CD4-positive, CD25-positive, alpha-beta regulatory T cell (primary cell): Measurements from ENCODE around the gene TREH. TPM values are rescaled to one million over a fixed set of nuclear protein-coding genes. Genes with fewer than 3 reads are reported as not detected.
A peak's percentile ranks its signal among the peaks of the same experiment; 100 is the strongest.
"Not testable (repeated sequence)": the region's sequence is repeated elsewhere in the genome, so short reads cannot be mapped to it uniquely, and the experiment has no call there.

Experiments
- ATAC-seq, 2 donors: fragments of 150-1000 bp; cut with Tn5 transposase; one replicate each; pipeline ENCODE4 v1.10.0; 2021; ENCODE audit warnings: low read depth in 2 of 2, moderate number of reproducible peaks in 2 of 2, moderate library complexity in 1 of 2
- DNase-seq, 3 donors: peaks; one replicate each; pipeline versions ENCODE4 v3.0.0 to v3.0.0-alpha.2; 2012 to 2022; ENCODE audit warnings: mixed read lengths in 1 of 3
- H3K27ac ChIP-seq: one replicate; pipeline ENCODE4 v1.7.0; 2013; ENCODE audit warnings: mild to moderate bottlenecking, low read length; ENCODE audit not compliant: insufficient read depth, poor library complexity, severe bottlenecking
- H3K27me3 ChIP-seq: one replicate; pipeline ENCODE4 v1.7.0; 2013; ENCODE audit warnings: low read length; ENCODE audit not compliant: control insufficient read depth, insufficient read depth
- H3K36me3 ChIP-seq: one replicate; pipeline ENCODE4 v1.7.0; 2013; ENCODE audit warnings: mild to moderate bottlenecking, low read length, moderate library complexity; ENCODE audit not compliant: control insufficient read depth, insufficient read depth
- H3K4me1 ChIP-seq: 2 replicates; pipeline ENCODE4 v1.7.0; 2013; ENCODE audit warnings: mild to moderate bottlenecking, low read length; ENCODE audit not compliant: insufficient read depth, control insufficient read depth, poor library complexity, severe bottlenecking
- H3K4me3 ChIP-seq: one replicate; pipeline ENCODE4 v1.7.0; 2013; ENCODE audit warnings: low read depth, mild to moderate bottlenecking, low read length, moderate library complexity
- H3K9me3 ChIP-seq, 2 experiments: 1 replicate in 1 of 2; 2 replicates in 1 of 2; pipeline ENCODE4 v1.7.0; 2013; ENCODE audit warnings: low read length in 2 of 2, mild to moderate bottlenecking in 1 of 2, moderate library complexity in 1 of 2; ENCODE audit not compliant: control insufficient read depth in 2 of 2
- H3K27ac Mint-ChIP-seq, 3 donors: one replicate each; pipeline ENCODE4 v1.8.0; 2020 to 2022; ENCODE audit warnings: mild to moderate bottlenecking in 3 of 3, mixed read lengths in 3 of 3, moderate library complexity in 2 of 3
- H3K27me3 Mint-ChIP-seq: one replicate; pipeline ENCODE4 v1.8.0; 2022; ENCODE audit warnings: mild to moderate bottlenecking, mixed read lengths
- H3K36me3 Mint-ChIP-seq: one replicate; pipeline ENCODE4 v1.8.0; 2020; ENCODE audit warnings: mixed read lengths
- H3K4me1 Mint-ChIP-seq, 4 donors: one replicate each; pipeline ENCODE4 v1.8.0; 2020 to 2022; ENCODE audit warnings: mixed read lengths in 4 of 4, mild to moderate bottlenecking in 1 of 4
- H3K4me3 Mint-ChIP-seq, 4 donors: one replicate each; pipeline ENCODE4 v1.8.0; 2020 to 2022; ENCODE audit warnings: mild to moderate bottlenecking in 4 of 4, mixed read lengths in 4 of 4, moderate library complexity in 3 of 4
- H3K9me3 Mint-ChIP-seq, 7 donors: one replicate each; pipeline ENCODE4 v1.8.0; 2020 to 2022; ENCODE audit warnings: mixed read lengths in 7 of 7, mild to moderate bottlenecking in 3 of 7, moderate library complexity in 2 of 7
- polyA plus RNA-seq, 4 donors: library from polyadenylated mRNA; unstranded; fragments of 300-500 nt; fragmentation: Illumina TruSeq; gene quantifications; one replicate each; pipeline ENCODE4 v1.2.3, GENCODE V29; 2021
- total RNA-seq: library from RNA; stranded (reverse); gene quantifications from one replicate; pipeline ENCODE4 v1.2.3, GENCODE V29; 2022

Gene TREH
- total and polyA plus RNA-seq, 5 donors from 2014 or later = not detected

- H3K9me3 Mint-ChIP-seq = no peaks in the 10 kb centered on the region
- no peaks in the 10 kb centered on the region for H3K9me3 ChIP-seq
- H3K4me1 ChIP-seq = peaks cover 10% of the 10 kb centered on the region
- ATAC-seq (no peak), DNase-seq (no peak)
- H3K4me1 Mint-ChIP-seq = peaks cover 0 to 15% (median 3%) of the 10 kb centered on the region in 4 donors
- H3K27me3 Mint-ChIP-seq = peaks cover 28% of the 10 kb centered on the region
- H3K27ac Mint-ChIP-seq = peak overlapping the region in 1 of 3 donors; percentile 41
- no peak overlapping the region for H3K27ac ChIP-seq
- peaks cover 8% of the 10 kb centered on the region for H3K36me3 Mint-ChIP-seq
- peaks cover 10% of the 10 kb centered on the region for H3K27me3 ChIP-seq
- H3K4me3 Mint-ChIP-seq = no peak overlapping the region
- H3K36me3 ChIP-seq = no peaks in the 10 kb centered on the region
- no peak overlapping the region for H3K4me3 ChIP-seq
Measured at GRCh38 chr11:118618115-118618990, 61.1 kb downstream of the TREH start.

DNA sequence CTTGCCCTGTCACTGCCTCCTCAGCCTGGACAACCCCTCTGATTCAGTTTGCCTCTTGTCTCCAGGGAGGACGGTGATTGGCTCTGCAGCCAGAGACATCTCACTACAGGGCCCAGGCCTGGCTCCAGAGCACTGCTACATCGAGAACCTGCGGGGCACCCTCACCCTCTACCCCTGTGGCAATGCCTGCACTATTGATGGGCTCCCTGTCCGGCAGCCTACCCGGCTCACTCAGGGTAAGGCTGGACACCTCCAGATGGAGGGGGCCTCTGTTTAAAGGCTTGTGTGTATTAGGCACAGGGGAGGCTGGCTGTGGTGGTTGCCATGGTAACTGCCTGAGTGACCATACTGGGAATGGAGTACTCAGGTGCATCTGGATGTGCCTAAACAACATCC is 63.5 kb downstream of the TREH start:
- no peaks in the 10 kb centered on the region for H3K9me3 Mint-ChIP-seq
- peaks cover 10% of the 10 kb centered on the region for H3K4me1 ChIP-seq
- H3K27me3 ChIP-seq = peaks cover 5% of the 10 kb centered on the region
- no peak for ATAC-seq
- H3K4me1 Mint-ChIP-seq = peaks cover 0 to 11% (median 3%) of the 10 kb centered on the region in 4 donors
- no peak overlapping the region for H3K27ac Mint-ChIP-seq
- DNase-seq = no peak
- no peak overlapping the region for H3K27ac ChIP-seq
- no peaks in the 10 kb centered on the region for H3K36me3 ChIP-seq
- peaks cover 8% of the 10 kb centered on the region for H3K36me3 Mint-ChIP-seq
- H3K4me3 ChIP-seq = no peak overlapping the region
- peaks cover 26% of the 10 kb centered on the region for H3K27me3 Mint-ChIP-seq
- H3K4me3 Mint-ChIP-seq = no peak overlapping the region
- H3K9me3 ChIP-seq = no peaks in the 10 kb centered on the region

GRCh38 chr11:118615282-118615975 is 64.0 kb downstream of the TREH start:
- DNase-seq = no peak
- H3K9me3 Mint-ChIP-seq = no peaks in the 10 kb centered on the region
- H3K27me3 Mint-ChIP-seq = peaks cover 24% of the 10 kb centered on the region
- H3K4me1 ChIP-seq = peaks cover 10% of the 10 kb centered on the region
- no peak overlapping the region for H3K27ac ChIP-seq
- H3K27me3 ChIP-seq = peaks cover 2% of the 10 kb centered on the region
- no peak overlapping the region for H3K27ac Mint-ChIP-seq
- no peaks in the 10 kb centered on the region for H3K9me3 ChIP-seq
- no peak overlapping the region for H3K4me3 Mint-ChIP-seq
- no peak overlapping the region for H3K4me3 ChIP-seq
- no peaks in the 10 kb centered on the region for H3K36me3 ChIP-seq
- peaks cover 8% of the 10 kb centered on the region for H3K36me3 Mint-ChIP-seq
- peaks cover 0 to 6% (median 2%) of the 10 kb centered on the region in 4 donors for H3K4me1 Mint-ChIP-seq
- ATAC-seq = no peak

- Mint-ChIP-seq H3K36me3 (peaks cover 3% of the 10 kb centered on the region), H3K4me3 (no peak overlapping the region), H3K9me3 (no peaks in the 10 kb centered on the region), H3K27me3 (peaks cover 25% of the 10 kb centered on the region), H3K27ac (no peak overlapping the region), H3K4me1 (peaks cover 0 to 10% (median 2%) of the 10 kb centered on the region in 4 donors)
- Histone ChIP-seq H3K27me3 (peaks cover 2% of the 10 kb centered on the region), H3K9me3 (no peaks in the 10 kb centered on the region), H3K36me3 (no peaks in the 10 kb centered on the region), H3K4me3 (no peak overlapping the region), H3K4me1 (peaks cover 19% of the 10 kb centered on the region), H3K27ac (no peak overlapping the region)
- ATAC-seq (no peak), DNase-seq (no peak)
Measured at GRCh38 chr11:118614511-118614910, 64.9 kb downstream of the TREH start.

- Mint-ChIP-seq H3K9me3 (peaks cover 0 to 1% (median 0%) of the 10 kb centered on the region in 7 donors), H3K4me1 (peaks cover 0 to 24% (median 12%) of the 10 kb centered on the region in 4 donors), H3K4me3 (peak overlapping the region in 1 of 4 donors; percentile 32), H3K27me3 (peaks cover 32% of the 10 kb centered on the region), H3K27ac (no peak overlapping the region), H3K36me3 (peaks cover 3% of the 10 kb centered on the region)
- no peaks in the 10 kb centered on the region for H3K9me3 ChIP-seq
- ATAC-seq = no peak
- no peak overlapping the region for H3K27ac ChIP-seq
- no peaks in the 10 kb centered on the region for H3K36me3 ChIP-seq
- H3K27me3 ChIP-seq = peaks cover 2% of the 10 kb centered on the region
- H3K4me3 ChIP-seq = no peak overlapping the region
- DNase-seq = no peak
- H3K4me1 ChIP-seq = peaks cover 40% of the 10 kb centered on the region
Measured at GRCh38 chr11:118612378-118612777, 67.1 kb downstream of the TREH start.

DNA sequence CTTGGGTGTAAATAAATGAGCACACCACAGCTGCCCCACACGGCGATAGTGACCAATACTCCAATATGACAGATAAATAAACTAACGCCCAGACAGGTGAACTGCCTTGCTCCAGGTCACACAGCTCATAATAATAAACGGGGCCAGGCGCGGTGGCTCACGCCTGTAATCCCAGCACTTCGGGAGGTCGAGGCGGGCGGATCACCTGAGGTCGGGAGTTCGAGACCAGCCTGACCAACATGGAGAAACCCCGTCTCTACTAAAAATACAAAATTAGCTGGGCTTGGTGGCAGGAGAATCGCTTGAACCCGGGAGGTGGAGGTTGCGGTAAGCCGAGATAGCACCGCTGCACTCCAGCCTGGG is 68.0 kb downstream of the TREH start:
- not testable (repeated sequence) for H3K27ac ChIP-seq, H3K9me3 Mint-ChIP-seq, H3K36me3 ChIP-seq, H3K9me3 ChIP-seq, DNase-seq, H3K36me3 Mint-ChIP-seq, H3K4me3 ChIP-seq, ATAC-seq, H3K27me3 ChIP-seq
- Mint-ChIP-seq H3K4me3 (peak overlapping the region; percentile 72 to 87 (median 80)), H3K4me1 (peaks cover 0 to 29% (median 12%) of the 10 kb centered on the region in 4 donors), H3K27me3 (peaks cover 32% of the 10 kb centered on the region), H3K27ac (peak overlapping the region in 1 of 3 donors; percentile 55)
- peaks cover 40% of the 10 kb centered on the region for H3K4me1 ChIP-seq

DNA sequence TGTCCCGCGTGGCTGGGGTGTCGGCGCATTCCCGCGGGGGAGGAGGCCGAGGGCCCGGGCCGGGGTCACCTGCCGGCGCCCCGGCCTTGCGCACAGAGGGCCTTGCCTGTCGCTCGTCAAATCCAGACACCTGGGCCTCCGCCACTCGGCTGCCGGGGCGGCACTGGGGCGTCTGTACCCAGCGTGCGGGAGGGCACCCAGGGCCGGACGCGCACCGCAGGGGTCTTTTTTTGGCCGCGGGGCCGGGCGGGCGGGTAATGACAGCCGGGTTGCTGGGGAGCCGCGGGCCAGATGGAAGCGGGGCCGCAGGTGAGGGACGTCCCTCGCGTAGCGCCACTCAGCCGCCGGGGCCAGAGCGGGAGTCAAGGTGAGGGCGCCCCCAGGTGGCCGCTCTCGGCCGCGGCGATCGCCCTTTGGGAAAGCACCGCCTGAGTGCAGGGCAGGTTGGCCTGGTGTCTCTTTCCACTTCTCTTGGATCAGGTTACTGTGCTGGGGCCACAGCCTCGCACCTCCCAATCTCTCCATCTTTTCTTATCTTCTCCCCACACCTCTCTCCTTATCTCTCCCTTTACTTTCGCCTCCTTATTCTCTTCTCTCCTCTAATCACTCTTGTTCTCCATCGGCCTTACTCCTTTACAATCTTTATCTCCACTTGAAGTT is 68.5 kb downstream of the TREH start:
- Histone ChIP-seq H3K36me3 (no peaks in the 10 kb centered on the region), H3K4me3 (no peak overlapping the region), H3K9me3 (no peaks in the 10 kb centered on the region), H3K4me1 (peaks cover 40% of the 10 kb centered on the region), H3K27me3 (peaks cover 2% of the 10 kb centered on the region), H3K27ac (no peak overlapping the region)
- no peaks in the 10 kb centered on the region for H3K36me3 Mint-ChIP-seq
- H3K27me3 Mint-ChIP-seq = peaks cover 32% of the 10 kb centered on the region
- ATAC-seq (peak; percentile 51 to 57), DNase-seq (peak; percentile 74 to 81 (median 74))
- peak overlapping the region in 2 of 3 donors; percentile 55 to 74 for H3K27ac Mint-ChIP-seq
- H3K4me1 Mint-ChIP-seq = peaks cover 0 to 29% (median 12%) of the 10 kb centered on the region in 4 donors
- H3K4me3 Mint-ChIP-seq = peak overlapping the region; percentile 72 to 87 (median 83)
- peaks cover 0 to 1% (median 0%) of the 10 kb centered on the region in 7 donors for H3K9me3 Mint-ChIP-seq
